Erythroblast (primary cell): ENCODE results near the gene PCBP2.

Experiments used
- DNase-seq, 2 experiments: peaks; one replicate each; lab custom pipeline; 2025; lab: John Stamatoyannopoulos, UW
- GATA1 ChIP-seq: IDR thresholded peaks from 2 replicates; pipeline ENCODE4 v1.6.1; 2011; ENCODE audit warnings: low read depth, mild to moderate bottlenecking, control low read depth, low read length, moderate library complexity
- POLR2A ChIP-seq: IDR thresholded peaks from 2 replicates; pipeline ENCODE4 v1.6.1; 2011; ENCODE audit warnings: mild to moderate bottlenecking, low read length

The PCBP2 gene

GRCh38 chr12:53486736-53487487, 35.0 kb downstream of the PCBP2 start:
- DNase-seq, result no peak
- TF ChIP-seq GATA1 (no peak), POLR2A (no peak)

DNA sequence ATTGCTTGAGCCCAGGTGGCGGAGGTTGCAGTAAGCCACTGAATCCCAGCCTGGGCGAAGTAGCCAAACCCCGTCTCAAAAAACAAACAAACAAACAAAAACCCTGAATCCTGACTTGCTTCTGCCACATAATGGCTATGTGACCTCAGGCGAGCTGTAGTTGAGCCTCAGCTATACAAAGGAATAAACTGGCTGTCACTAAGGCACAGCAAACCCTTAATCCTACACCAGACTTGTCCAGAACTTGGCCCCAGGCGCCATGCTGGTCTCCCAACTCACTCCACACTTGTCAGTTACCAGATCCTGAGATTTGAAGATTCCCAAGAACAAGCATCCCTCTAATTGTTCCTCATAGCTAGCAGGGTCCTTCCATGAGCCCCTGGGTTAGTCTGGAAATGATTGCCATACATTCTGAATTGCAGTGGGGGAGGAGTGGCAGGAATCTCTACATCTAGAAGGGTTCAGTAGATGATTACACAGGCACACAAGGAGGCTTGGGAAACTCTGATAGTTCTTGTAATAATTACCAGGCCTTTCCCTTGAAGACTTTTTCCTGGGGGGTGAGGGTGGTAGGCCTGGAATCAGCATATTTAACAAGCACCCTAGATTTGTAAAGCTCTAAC, 37.5 kb downstream of the PCBP2 start:
- DNase-seq, result no peak
- TF ChIP-seq GATA1 (no peak), POLR2A (no peak)

DNA sequence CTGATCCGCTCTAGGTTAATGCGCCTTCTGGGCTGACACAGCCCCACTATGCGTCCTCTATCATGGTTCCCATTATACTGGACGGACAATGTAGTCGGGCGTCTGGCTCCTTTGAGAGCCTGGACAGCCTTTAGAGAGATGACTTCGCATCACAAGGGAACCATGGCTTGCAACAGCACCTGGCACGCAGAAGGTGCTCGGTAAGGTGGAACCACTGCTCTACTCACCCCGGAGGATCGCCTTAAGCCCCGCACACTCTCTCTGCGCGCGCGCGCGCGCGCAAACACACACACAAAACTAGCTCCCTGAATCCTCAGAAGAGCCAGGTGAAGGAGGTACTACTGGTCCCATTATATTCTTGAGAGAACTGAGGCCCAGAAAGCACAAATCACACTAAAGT, 40.3 kb downstream of the PCBP2 start:
- peak in 1 of 2 experiments; percentile 21 for DNase-seq
- TF ChIP-seq POLR2A (no peak), GATA1 (no peak)

- peak; percentile 91 to 94 for DNase-seq
- TF ChIP-seq GATA1 (no peak), POLR2A (peak; percentile 80)
Observed at GRCh38 chr12:53492830-53493609, 41.1 kb downstream of the PCBP2 start.

DNA sequence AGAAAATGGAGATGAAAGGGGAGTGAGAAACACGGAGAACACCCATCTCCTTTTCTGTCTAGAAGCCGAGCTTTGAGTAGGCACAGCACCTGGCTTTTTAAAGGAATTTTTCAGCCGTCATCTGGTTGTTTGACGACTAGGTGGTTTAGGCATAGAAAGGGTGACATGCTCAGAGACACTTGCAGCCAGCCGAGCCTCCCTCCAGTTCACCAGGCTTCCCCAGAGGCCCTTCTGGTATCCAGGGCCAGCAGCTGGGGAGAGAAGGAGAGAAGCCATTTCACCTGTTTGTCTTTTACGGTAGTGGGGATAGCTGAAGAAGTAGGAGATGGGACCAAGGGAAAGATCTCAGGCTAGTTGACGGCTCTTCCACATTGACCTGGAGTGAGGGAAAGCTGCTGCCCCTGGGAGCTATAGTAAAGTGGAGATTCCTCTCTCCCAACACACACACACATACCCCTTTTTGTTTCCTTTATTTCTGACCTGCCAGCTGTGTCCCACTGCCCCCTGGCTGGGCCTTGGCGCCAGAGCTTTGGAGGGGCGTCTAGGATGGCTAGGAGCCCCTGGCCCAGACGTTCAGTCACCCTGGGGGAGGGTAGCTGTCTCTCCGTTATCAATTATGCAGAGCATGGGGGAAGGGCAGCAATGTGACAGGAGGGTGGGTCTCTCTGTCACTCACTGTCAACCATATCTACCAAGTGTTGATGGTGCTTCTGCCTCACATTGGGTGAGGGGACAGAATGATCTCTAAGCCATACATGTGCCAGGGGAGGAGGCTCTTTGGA, 41.9 kb downstream of the PCBP2 start:
- peak; percentile 48 to 64 for DNase-seq
- TF ChIP-seq POLR2A (no peak), GATA1 (no peak)

GRCh38 chr12:53495903-53496751, 44.2 kb downstream of the PCBP2 start:
- TF ChIP-seq GATA1 (no peak), POLR2A (no peak)
- DNase-seq, result peak; percentile 56 to 57

DNA sequence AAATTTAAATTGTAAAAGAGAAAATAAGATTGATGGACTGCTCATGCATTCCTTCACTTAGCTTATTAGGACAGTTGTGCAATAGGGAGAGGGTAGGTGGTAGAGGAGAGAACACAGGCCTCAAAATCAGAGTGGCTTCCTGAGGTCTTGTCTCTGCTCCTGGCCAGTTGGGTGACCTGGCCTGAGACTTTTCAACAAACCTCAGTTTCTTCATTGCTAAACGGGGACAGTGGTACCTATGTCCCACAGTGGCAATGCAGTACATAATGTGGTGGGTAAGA, 44.8 kb downstream of the PCBP2 start:
- no peak for DNase-seq
- TF ChIP-seq POLR2A (no peak), GATA1 (no peak)

GRCh38 chr12:53497461-53497860, 45.6 kb downstream of the PCBP2 start:
- TF ChIP-seq POLR2A (no peak), GATA1 (no peak)
- DNase-seq, result no peak

DNA sequence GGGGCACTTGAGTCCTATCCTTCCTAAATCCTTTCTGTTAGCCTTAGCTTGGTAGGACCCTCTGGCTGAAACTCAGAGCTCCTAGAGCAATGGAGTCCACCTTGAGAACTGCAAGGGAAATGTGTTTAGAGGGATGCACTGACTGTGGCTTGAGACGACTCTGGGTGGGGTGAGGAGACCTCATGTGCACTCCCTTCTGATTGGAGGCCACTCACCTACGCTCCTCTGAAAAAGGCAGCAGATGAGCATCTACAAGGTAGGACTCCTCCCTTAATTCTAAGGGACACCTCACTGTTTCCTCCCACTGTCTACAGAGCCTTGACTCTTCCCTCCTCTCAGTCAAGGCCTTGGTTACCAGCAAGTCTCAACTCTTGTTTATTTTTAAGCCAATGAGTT, 46.3 kb downstream of the PCBP2 start:
- no peak for DNase-seq
- TF ChIP-seq GATA1 (no peak), POLR2A (no peak)

DNA sequence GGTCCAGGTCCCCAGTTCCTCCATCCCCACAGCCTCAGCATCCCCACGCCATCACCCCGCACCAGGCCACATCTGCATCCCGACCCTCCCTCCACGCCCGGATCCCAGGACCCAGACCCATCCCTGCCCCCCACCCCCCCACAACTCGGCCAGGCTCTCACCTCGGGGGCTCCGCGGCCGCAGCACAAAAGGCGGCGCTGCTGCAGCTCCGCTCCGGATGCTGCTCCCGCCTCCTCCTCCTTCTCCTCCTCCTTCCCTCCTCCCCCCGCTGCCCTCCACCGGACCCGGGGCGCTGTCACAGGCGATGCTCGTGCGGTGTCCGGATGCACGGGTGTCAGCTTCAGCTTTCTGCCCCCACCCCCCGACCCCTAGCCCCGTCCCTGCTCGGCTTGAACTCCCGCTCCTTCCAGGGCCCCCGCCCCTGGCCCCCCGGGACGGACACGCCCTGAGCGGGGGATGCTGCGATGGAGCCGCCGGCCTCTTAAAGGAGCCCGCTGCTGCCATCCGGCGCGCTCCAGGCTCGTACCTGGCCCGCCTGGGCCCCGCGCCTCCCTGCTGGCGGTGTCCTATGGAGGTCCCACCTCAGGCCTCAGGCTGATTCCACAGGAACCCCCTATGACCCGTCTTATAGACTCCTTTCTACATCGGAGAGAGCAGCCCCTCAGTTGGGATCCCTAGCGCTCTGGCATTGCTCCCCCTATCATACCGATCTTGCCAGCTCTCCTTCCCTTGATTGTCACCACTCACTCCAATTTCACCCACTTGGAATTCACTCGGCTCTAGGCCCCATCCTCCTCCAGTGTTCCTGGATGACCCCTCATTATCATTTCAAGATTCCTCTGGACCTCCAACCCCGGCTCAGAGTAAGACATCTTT, 47.6 kb downstream of the PCBP2 start, which contains the start of gene MAP3K12:
Gene MAP3K12, minus strand, starts transcription at position 193 of the 876 bp plus-strand sequence. CDS start 12,067 bp downstream, outside the sequence.
- peak; percentile 56 to 59 for DNase-seq
- TF ChIP-seq POLR2A, result no peak
- no peak for TF ChIP-seq GATA1

DNA sequence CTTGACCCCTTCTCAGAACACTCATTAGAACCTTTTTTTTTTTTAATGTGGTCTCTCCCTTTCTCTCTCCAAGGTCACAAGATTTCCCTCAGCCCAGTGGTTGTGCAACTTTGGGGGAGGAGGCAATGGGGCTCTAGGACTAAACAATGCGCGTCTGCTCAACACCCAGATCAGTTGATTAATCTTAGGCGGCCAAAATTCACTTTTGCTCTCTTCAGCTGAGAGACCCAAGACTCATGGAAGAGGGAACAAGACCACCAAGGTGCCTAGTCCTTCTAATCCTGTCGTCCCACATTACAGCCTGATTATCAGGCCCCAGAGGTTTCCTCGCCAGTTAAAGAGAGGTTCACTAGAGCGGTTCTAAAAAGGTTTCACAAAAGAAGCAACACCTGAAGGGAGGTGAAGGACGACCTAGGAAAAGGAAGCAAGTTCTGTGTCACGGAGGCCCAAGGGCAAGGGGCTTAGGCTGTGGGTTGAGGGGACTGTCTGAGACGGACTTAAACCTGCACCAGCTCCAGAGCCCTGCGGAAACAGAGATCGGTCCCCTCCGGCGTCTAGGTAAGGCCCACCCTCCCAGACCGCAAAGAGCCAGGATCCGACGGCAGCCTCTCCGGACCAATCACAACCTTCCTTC, 48.4 kb downstream of the PCBP2 start:
- peak; percentile 80 to 81 for DNase-seq

More for the DNA sequence above, 48.4 kb downstream of the PCBP2 start:
- no peak for TF ChIP-seq GATA1
- TF ChIP-seq POLR2A, result peak; percentile 80
